Midbrain (tissue), 1 donor: ENCODE measurements around the gene MORN1.

Experiments
- DNase-seq: peaks from one replicate; lab custom pipeline; 2025; lab: John Stamatoyannopoulos, UW

MORN1 gene

DNA sequence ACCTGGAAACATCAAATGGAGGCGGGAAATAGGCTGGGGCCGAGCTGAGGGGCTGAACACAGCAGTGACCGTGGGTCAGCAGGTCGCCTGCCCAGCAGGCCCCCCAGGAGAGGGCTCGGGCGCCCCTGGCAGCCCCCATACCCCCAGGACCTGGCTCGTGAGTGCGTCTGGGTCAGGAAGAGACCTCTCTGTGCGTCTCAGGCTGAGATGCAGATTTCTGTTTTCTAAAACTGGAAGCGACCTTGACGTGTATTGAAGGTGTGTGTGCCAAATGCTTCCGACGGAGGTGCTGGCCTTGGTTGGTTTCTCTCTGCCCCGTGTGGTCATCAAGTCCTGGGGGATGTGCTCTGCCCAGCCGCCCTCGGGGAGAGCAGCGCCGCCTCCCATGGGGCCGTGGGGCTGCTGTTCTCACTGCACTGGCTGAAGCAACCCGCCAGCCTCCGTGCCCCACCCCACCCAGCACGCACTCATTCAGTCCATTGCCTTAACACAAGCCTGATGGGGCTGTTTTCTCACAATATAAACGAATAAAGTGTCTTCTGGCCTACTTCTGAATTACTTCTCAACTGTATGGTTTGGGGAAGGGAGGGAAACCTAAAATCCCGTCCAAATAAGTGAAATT is 13.6 kb upstream of the MORN1 start:
- no peak for DNase-seq

DNA sequence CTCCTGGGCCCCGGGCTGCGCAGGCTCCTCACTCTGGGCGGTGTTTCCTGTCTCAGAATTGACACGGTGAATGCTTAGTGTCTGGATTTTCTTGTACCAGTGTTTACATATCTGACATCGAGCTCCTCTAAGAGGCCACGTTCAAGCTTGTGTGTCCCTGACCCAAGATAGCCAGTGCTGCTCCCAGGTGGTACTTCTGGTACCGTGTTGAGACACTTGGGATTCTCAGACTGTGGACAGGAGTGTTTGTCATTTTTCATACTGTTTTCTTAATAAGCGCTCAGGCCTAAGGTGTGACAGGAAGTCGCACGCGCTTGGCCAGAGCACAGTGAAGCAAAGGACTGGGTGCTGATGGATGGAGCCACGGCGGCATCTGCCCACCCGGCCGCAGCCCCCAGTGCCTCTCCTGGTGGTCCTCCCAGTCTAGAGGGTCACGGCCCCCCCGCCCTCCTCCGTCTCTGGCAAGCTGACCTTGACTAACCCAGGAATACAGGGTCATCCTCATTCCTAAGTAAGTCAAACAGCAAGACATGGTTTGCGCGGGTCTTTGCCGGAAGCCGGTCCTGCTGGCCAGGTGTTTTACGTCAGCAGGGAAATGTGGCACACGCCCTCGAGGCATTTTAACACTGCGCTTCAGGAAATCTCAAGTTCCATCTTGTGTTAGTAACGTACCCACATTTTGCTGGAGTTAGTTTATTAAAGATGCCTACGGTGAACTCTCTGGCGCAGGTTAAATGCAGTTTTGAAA is 13.0 kb upstream of the MORN1 start:
- no peak for DNase-seq

DNA sequence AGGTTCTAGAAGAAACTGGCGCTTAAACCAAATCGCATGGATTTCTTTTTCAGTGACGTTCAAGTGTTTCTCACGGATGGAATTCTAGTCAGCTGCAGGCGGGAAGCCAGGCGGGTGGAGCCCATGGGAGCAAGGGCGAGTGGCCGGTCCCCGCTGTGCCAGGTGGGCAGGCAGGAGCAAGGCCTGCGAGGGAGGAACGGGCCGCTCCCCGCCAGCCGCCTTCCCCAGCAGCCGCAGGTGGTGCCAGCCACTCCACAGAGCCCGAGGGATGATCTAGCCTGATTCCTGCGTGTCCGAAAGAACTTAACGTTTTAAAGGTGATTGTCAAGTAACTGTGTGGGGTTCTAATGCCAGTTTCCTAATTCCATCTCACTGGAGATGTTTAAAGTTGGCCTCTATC is 11.9 kb upstream of the MORN1 start:
- DNase-seq = no peak

DNA sequence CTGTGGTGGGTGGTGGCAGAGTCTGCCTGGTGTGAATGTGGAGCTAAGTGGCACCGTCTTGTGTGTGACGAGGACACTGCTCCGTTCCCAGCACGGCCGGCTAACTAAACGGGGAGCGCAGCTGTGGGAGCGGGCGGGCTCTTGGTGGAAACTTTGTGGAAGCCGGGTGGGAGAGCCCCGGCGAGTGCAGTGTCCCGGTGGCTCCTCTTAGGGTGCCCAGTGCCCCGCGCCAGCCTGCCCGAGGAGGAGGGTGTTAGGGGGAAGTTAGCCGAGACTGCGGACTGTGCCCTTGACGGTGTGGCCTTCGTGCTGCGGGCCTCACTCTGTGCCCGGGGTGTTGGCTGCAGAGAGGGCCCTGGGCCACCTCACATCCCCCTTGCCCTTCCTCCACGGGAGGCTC is 11.1 kb upstream of the MORN1 start:
- no peak for DNase-seq

DNA sequence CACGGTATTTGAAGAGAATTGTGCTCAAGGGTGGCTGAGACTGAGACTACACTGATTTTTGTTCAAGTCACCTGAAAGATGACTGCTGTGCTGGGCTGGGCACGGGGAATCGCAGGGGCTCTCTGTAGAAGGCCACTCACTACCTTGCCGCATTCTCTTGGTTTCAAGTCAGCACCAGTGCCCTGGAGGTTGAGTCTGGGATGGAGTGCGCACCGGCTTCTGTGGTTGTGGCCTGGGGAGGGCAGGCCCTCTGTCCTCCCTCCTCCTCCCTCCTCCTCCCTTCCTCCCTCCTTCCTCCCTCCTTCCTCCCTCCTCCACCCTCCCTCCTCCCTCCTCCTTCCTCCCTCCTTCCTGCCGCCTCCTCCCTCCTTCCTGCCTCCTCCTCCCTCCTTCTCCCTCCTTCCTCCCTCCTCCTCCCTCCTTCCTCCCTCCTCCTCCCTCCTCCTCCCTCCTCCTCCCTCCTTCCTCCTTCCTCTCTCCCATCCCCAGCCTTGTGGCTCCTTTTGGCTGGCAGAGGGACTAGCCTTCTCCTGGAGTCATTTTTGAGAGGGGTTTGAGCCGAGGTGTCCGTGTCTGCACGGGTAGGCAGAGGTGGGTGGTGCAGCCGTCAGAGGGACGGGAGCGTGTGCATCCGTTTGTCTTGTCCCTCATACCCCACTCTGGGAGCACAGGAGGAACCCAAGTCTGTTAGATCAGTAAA is 9.7 kb upstream of the MORN1 start:
- no peak for DNase-seq

DNA sequence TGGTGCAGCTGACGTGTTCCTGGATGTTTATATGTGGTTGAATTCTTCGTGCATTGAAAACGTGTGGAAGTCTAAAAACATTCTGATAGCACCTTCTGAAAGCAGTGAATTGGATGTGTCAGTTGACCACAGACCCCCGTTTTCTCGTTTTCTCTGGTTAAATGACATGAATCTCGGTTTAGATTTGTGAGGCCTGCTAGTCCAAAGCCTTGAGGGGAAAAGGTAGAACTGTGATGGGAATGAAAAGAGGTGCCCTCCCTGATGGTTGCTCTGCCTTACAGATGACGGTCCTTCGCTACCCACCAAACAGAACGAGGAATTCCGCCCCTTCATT is 9.2 kb upstream of the MORN1 start:
- DNase-seq = no peak

DNA sequence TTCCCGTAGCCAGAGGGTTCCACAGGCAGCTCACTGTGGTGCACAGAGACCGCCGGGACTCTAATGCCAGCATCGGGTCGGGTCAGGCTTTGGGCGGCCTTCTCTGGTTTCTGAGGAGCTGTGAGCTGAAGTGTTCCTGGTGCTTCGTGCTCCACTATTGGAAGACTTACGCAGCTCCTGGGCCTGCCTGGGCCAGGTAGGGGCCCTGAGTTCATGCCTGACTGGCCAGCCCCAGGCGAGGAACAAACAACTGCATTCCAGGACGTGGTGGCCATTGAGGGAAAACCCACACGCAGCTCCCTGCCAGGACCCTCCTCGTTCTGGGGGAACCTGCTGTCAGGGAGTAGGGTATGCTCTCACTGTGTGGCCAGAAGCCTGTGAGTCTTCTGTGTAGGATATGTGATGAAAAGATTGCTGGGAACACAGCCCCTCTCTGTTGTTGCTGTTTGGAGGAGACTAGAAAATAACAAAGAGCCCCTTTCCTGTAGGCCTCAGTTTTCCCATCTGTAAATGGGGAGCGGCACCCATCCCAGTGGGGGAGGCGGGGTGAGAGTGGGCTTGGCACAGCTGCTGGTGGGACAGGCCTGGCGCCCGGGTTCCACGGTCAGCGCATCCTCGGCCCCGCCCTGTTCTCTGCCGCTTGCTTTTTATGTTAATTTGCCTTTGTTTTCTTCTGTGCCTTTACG is 8.7 kb upstream of the MORN1 start:
- no peak for DNase-seq

DNA sequence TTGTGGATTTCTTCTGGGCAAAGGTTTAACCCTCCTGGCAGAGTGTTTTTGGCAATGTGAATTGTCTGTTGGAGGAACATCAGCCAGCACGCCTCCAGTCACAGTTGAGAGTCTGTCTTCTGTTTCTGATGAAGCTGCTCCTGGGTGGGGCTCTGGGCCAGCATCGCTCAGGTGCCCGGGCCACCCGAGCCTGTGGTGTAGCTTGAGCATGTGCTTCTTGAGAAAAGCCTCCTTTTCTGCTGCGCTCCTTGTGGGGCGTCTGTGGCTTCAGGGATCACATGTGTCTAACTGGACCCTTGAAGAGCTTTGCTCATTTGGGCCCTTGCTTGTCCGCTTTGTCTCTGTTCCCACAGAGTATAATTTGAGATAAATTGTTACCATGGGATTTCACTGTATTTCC is 7.5 kb upstream of the MORN1 start:
- no peak for DNase-seq

DNA sequence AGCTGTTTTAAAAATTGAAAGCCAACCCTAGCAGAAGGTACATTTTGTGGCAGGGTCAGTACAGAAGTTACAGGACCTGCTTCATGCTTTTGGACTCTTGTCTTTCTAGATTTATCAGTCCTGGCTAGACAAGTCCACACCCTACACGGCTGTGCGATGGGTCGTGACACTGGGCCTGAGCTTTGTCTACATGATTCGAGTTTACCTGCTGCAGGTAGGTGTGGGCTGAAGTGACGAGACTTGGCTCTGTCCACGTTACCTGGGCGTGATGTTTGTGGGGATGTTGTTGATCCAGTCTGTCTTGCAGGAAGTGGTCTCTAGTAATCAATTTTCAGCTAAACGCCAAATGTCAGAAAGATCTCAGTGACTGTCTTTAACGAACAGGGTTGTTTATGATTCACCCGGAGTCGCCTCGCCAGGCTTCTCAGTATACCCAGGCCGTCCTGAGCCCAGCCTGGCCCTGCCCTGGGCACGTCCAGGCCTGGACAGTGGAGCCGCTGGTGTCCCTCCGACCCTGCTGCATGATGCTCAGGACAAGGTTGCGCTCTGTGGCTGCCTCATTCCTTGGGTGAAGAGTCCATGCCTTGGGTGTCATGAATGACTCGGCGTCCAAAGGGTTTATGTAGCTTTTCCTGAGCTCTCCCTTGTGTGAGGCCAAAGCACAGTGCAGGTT is 5.8 kb upstream of the MORN1 start:
- DNase-seq = no peak

DNA sequence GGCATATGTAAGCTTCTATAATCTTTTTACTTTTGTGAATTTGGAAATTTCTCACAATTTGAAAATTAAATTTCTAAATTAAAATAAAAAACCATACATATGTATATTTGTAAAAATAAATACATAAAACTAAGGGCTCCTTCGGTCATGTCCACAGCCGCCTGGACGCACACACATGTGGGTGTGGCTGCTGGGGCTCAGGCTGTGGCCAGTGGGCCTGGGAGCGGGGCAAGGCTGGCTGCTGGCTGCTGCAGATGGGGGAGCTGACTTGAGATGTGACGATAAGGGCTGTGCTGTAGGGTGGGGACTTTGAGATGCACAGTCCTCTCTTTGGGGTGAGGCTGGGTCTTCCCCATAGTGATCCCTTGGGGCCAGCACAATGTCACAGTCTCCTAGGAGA is 5.1 kb upstream of the MORN1 start:
- no peak for DNase-seq

DNA sequence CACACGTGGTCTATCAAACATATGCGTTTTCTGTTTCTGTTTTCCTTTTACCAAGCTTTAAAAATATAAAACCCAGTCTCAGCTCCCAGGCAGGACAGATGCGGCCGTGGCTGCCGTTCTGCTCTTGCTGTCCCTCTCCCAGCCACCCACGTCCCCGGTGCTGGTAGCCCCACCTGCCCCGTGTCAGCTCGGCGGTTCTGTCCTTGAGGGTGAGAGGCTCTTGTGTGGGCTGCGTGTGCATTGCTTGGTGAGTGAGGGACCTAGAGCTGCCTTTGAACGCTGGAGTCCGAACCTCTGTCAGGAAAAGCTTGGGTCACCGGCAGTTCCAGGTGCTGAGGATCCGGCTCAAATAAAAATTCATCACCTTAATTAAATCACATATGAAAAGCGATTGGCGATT is 4.7 kb upstream of the MORN1 start:
- no peak for DNase-seq

DNA sequence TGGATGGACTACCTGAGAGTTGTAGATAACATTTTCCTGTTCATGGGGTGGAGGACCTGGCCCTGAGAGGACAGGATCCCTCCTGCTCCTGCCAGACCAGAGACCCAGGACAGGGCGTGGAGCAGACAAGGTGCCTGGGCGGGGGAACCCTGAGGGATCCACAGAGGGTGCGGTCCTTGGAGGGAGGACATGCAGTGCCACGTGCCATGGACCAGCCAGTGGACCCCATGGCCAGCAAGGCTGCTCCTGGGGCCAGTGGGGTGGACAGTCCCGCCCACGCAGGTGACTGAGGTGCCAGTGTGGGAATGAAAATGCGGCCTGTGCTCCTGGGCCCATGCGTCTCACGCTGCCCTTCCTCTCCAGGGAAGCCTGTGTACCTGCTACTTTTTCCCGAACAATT is 3.9 kb upstream of the MORN1 start:
- DNase-seq = no peak

DNA sequence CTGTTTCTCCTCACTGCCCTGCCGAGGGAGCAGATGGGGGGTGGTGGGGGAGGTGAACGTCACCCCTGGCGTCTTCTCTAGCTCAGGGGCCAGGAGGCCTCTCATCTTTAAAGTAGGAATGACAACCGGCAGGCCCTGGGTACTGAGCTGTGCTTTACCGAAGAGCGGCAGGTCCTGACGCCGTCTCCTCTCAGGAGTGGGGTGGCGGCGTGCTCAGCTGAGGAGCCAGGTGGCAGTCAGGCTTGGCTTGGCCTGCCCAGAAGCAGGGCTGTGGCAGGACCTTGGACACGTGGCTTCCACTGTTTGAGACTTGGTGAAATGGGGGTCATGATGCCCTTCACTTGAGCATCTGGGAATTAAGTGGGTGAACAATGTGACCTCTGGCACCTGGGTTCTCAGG is 3.4 kb upstream of the MORN1 start:
- no peak for DNase-seq

DNA sequence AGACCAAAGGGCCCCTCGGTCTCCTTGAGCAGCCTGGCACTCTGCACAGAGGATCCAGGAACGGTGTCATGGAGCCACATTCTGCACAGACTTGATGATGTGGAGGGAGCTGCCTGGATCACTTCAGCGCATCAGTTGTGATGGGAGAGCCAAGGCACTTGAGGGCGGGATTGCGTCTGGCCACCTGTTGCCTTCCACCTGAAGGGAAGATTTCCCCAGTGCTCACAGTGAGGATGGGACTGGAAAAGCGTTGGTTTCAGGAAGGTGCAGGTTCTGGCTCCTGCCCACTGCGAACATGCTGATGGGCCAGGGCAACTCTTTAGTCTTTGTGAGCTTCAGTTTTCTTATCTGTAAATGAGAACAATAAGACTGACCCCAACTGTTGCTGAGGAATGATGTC is 2.9 kb upstream of the MORN1 start:
- no peak for DNase-seq

DNA sequence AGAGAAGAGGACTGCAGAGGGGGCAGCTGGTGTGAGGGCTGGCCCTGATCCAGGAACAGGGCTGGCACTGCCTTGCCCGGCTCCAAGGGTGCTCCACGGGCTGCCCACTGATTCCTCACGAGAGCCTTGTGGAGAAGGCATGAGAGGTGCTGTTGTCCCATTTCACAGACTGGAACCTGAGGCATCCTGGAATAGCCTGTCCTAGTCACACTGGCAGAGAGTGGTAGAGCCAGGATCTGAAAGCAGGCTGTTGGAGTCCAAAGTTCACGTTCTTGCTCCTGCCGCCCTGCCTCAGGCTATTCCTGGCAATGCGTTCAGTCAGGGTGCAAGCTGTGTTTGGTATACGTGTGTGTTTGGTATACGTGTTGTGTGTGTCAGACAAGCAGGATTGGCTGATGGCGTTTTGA is 2.1 kb upstream of the MORN1 start:
- no peak for DNase-seq

DNA sequence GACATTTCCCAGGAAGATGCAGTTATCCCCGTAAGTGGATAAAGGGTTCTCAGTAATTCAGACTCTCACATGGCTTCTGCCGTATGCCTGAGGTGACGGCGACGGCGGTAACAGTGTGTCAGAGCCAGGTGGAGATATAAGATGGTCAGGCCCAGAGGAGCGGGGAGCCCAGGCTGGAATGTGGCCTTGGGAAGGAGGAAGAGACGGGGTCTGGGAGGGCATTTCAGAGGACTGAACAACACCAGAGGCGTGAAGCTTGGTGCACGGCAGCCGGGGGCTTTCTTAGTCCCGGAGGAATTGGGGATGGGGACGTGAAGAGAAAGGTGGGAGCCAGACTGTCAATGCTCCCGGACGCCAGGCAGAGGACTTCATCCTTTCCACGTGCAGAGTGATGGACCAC is 1.3 kb upstream of the MORN1 start:
- DNase-seq = no peak

DNA sequence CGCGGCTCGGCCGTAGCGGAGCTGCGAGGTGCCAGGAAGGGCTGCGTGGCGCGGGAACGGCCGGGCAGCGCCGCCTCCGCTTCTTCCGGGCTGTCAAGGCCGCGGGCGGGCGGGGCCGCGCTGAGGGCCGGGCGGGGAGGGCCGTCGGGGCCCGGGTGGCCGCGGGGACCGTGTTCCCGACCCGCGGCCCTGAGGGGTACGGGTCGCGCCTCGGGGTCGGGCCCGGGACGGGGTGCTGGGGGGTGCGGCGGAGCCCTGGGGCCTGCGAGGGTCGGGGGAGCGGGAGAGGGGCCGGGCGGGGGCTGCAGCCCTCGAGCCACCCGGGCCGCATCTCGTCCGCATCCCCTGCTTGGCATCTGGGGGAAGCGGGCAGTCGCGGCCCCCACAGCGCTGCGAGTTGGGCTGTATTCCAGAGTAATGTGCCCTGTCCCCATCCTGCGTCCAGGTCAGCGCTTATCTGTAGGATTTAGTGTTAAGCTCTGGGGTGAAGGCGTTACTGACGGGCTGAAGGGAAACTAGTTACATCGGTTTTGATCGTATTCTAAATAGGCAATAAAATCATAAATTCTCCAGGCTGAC is 666 bp upstream of the MORN1 start:
- no peak for DNase-seq

DNA sequence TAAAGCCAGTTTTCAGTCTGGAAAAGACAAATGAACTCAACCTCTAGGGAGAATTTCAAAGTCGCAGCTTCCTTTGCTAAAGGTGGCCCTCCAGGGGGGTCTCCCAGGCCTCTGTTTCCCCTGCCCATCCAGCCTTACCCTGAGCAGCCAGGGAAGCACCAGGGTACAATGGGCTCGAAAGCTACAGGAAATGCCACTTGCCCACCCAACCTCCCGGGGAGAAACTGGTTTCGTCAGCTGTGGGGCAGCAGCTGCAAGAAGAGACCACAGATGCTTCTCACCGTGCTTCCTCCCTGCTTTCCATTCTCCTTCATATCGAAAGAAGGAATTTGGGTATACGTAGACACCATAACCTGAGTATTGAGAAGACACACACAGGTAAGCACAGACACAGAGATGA is 1.7 kb downstream of the MORN1 start:
- DNase-seq = no peak

DNA sequence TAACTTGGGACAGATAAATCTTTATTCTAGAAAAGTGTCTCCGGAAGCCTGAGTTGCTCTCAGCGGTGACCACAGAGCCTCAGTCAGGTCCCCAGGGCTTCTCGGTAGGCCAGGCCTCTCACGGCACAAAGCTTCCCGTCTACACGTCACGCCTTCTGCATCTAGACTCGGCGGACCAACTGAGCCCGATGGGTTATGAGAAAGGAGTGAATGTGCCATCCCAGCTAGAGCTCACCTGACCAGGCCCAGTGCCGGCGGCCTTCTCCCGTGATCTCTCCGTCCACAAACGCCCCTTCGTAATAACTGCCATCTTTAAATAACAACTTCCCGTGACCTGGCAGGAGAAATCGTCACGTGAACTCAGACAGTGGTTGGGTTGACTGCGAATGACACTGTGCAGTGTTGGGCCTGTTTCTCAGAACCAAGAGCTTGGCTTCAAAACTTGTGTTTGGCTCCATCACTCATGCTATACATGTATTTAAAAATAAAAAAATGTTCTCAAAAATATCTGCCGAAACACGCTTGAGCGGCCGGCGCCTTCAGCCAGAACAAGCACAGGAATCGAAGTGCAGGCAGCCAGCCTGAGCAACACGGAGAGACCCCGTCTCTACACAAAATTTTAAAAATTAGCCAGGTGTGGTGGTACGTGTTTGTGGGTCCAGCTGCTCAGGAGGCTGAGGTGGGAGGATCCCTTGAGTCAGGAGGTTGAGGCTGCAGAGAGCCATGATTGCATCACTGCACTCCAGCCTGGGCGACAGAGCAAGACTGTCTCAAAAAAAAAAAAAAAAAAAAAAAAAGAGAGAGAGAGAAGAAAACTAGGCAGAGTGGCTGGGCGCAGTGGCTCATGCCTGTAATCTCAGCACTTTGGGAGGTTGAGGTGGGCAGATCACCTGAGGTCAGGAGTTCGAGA is 3.1 kb downstream of the MORN1 start:
- DNase-seq = no peak

DNA sequence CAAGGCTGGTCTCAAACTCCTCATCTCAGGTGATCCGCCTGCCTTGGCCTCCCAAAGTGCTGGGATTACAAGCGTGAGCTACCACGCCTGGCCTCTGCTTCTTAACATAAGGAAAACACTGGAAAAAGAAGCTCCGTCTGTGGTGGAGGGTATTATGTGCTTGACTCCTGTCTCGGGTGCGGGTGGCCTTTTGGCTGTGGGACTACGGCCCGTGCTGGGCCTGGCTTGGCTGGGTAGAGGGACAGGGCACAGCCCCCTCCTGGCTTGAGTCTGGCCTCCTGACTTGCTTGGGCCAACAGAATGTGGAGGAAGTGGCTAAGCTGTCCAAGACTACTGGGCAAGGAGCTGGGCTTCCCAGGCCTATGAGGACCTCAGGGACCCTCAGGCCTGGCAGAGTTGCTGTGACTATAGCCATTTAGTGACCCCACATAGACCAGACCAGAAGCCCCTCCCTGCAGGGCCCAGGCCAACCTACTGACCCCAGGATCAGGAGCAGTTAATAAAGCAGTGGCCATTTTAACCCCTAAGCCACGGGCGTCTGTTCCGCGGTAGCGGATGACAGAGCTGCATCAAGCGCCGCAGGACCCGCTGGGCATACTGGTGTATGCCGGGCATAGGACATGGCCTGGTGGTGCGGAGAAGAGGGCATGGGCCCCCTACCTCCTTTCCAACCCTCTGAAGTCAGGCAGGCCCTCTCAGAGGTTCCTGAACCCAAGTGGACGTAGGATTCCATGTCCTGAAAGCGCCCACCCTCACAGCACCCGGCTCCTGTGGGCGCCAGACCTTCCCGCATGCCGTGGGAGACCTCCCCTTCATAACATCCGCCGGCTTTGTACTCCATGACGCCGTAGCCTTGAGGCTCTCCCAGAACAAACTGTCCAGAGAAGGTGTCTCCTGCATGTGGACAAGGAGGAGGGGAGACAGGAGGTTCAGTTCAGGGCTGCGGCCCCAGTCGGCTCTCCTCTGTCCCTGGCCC is 4.4 kb downstream of the MORN1 start:
- no peak for DNase-seq
